Stimulated activated CD4-positive, alpha-beta T cell treated with anti-CD3 and anti-CD28 coated beads, TNF-alpha, amount 100 ng/mL, for 4 hours (primary cell): ENCODE results near the gene CCDC117.
"Not testable (repeated sequence)": the region's sequence is repeated elsewhere in the genome, so short reads cannot be mapped to it uniquely, and the experiment has no call there.

ENCODE experiments used
- DNase-seq, 3 experiments: peaks; one replicate each; pipeline ENCODE4 v3.0.0-alpha.2; 2020; ENCODE audit warnings: low read depth in 3 of 3

CCDC117 gene

GRCh38 chr22:28801845-28802594, 29.5 kb downstream of the CCDC117 start:
- no peak for DNase-seq

DNA sequence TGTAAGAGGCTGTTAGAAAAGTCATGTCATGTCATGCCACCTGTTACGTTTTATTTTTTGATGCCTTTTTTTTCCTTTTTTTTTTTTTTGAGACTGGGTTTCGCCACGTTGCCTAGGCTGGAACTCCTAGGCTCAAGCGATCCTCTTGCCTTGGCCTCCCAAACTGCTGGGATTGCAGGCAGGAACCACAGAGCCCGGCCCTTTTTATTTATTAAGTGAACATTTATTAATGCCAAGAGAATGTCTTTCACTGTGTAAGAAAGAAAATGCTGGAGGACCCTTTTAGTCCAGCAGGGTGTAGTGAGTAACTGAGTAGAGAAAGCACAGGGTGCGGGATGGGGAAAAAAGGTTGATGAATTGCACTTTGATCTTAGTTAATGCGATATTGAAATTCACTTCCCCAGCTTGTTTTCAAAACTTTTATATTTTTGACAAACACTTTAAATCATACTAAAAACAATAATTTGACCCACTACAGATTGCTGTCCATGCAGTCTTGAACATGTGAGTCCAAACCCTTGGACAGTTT, 30.2 kb downstream of the CCDC117 start:
- DNase-seq, result no peak

- not testable (repeated sequence) for DNase-seq
Observed at GRCh38 chr22:28805426-28805825, 32.9 kb downstream of the CCDC117 start.

GRCh38 chr22:28808716-28809355, 36.3 kb downstream of the CCDC117 start:
- no peak for DNase-seq

- no peak for DNase-seq
Observed at GRCh38 chr22:28810821-28811491, 38.5 kb downstream of the CCDC117 start.

DNA sequence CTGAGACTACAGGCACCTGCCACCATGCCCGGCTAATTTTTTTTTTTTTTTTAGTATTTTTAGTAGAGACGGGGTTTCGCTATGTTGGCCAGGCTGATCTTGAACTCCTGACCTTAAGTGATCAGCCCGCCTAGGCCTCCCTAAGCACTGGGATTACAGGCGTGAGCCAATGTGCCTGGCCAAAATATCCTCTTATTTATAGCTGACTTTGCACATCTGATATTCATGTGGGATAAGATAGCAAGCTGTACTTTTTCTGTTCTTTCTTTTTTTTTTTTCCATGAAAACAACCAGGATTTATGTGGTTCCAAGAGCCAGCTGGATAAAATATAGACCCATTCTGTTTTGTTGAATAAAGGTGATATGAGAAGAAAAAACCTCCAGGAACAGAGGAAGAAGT, 40.0 kb downstream of the CCDC117 start:
- no peak for DNase-seq

- no peak for DNase-seq
Observed at GRCh38 chr22:28813772-28814518, 41.5 kb downstream of the CCDC117 start.

DNA sequence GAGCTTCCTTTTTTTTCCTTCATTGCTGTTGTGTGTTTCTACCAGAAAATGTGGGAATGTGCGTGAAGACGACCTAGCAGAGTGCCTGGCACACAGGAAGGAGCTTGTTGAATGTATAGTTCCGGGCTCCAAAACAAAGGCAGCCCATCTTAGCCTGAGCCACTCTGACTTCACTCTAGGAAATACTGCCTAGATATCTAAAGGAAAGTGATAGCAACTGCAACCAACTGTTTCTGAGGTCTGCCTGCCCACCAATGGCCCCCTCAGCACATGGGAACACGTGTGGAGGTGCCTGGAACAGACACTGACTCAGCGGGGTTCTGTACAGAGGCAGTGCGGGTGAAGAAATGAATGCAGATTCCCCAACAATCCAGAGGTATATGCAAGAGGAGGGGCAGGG, 42.6 kb downstream of the CCDC117 start:
- no peak for DNase-seq

DNA sequence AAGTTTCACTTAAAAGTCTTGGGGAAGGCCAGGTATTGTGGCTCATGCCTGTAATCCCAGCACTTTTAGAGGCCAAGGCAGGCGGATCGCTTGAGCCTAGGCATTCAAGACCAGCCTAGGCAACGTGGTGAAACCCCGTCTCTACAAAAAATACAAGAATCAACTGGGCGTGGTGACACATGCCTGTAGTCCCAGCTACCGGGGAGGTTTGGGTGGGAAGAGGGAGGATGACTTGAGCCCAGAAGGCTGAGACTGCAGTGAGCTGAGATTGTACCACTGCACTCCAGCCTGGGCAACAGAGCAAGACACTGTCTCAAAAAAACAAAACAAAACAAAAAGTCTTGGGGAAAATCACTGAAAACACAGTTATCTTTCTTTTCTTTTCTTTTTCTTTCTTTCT, 43.2 kb downstream of the CCDC117 start:
- no peak for DNase-seq

GRCh38 chr22:28817064-28817463, 44.6 kb downstream of the CCDC117 start:
- no peak for DNase-seq

DNA sequence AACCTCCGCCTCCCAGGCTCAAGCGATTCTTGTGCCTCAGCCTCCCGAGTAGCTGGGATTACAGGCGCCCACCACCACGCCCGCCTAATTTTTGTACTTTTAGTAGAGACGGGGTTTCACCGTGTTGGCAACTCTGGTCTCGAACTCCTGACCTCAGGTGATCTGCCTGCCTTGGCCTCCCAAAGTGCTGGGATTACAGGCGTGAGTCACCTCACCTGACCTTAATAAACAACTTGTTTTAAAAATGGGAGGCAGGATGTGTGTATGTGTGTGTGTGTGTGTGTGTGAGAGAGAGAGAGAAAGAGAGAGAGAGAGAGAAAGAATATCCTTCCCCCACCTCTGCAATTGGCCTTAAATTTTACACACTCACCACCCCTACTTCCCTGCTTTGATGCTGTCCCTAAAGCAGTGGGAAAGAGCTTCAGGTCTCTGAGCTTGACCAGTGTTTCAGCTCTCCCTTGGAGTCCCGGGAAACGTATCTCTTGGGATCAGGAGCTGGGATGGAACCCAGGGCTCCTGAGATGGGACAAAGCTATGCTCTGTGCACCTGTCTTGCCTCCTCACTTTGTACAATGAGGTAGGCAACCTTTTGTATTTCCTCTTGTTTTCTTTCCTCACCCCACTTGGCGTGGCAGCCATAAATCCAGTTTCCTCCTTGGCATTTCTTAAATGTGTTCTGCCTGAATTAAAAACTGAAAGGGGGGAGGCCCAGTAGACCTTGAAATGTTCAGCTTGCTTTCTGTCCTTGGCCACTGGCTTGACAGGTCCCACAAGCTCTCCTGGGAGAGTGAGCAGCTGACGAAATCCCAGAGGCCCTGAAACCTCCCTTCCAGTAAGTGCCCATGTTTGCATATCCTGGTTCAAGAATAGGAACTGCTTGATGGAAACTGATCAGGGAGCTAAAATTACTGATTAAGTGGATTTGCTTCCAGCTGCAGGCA, 45.7 kb downstream of the CCDC117 start:
- no peak for DNase-seq

GRCh38 chr22:28819253-28820096, 47.0 kb downstream of the CCDC117 start:
- DNase-seq, result no peak

DNA sequence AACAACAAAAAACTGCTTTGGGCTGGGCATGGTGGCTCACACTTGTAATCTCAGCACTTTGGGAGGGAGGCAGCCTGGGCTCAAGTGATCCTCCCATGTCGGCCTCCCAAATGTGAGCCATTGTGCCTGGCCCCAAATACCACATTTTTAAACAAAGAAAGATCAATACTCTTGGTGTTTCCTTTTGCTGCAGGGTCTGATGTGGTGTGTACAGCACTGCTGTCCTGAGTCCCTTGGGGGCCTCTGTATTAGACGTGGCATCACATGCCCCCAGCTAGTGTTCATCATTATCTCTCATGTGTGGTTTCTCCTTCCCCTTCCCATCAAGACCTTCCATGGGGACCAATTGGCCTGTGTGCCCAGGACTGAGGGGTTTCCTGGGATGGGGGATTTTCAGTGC, 48.4 kb downstream of the CCDC117 start:
- DNase-seq, result no peak

DNA sequence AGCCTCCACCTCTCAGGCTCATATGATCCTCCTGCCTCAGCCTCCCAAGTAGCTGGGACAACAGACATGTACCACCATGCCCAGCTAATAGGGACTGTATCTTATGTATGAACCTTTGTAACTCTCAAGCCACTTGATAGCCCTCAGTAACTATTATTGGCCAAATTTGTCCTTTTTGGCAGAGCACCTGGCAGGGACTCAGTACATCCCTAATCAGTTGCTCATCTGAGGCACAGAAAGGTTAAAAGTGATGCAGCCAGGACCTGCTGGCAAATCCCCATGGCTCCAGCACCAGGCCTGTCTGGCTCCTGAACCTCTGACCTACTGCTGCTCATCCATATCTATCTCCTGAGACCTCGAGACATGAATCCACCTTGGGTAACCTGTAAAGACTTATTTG, 49.0 kb downstream of the CCDC117 start:
- no peak for DNase-seq

DNA sequence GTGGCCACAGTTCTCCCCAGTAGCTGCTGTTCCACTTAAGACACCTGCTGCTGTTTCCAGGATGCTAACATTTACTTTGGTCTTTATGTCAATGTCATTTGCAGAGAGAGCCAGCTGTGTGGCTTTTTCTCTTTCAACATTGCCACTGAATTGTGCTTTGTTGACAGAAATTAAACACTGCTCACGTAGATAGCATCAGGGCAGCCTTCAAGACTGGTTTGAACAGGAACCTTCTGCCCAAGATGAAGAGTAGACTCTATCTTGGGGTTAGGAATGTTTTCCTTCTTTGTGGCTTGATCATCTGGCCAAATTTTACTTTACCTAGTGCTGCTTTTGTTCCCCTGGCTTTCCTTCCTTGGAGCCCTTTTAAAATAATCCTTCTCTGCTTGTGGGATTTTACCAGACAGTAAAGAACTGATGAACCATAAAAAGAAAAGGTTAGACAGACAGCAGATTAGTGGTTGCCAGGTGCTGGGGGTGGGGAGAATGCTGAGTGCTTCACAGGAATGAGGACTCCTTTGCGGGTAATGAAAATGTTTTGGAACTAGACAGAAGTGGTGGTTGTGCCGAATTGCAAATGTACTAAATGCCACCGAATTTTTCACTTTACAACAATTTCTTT, 50.5 kb downstream of the CCDC117 start:
- no peak for DNase-seq

DNA sequence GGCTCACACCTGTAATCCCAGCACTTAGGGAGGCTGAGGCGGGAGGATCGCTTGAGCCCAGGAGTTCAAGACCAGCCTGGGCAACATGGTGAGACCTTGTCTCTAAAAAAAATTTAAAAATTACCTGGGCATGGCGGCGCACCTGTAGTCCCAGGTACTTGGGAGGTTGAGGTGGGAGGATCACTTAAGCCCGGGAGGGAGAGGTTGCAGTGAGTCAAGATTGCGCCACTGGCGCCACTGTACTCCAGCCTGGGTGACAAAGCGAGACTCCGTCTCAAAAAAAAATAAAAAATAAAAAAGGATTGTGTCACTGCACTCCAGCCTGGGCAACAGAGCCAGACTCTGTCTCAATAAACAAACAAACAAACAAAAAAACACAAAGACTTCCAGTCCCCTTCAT, 52.0 kb downstream of the CCDC117 start:
- not testable (repeated sequence) for DNase-seq

GRCh38 chr22:28826430-28826829, 53.9 kb downstream of the CCDC117 start:
- not testable (repeated sequence) for DNase-seq

- DNase-seq, result no peak
Observed at GRCh38 chr22:28826921-28827320, 54.4 kb downstream of the CCDC117 start.
